Ishikawa (cell line): Measurements from ENCODE around the gene VAPB.

Experiments used
- CEBPB ChIP-seq: IDR thresholded peaks from 2 replicates; pipeline ENCODE4 v1.6.1; 2012
- CREB1 ChIP-seq: IDR thresholded peaks from 2 replicates; pipeline ENCODE4 v1.6.1; 2012; ENCODE audit warnings: low read depth
- EP300 ChIP-seq: IDR thresholded peaks from 2 replicates; pipeline ENCODE4 v1.6.1; 2012; ENCODE audit warnings: borderline replicate concordance
- FOXM1 ChIP-seq: IDR thresholded peaks from 2 replicates; pipeline ENCODE4 v1.6.1; 2012; ENCODE audit warnings: low read depth, borderline replicate concordance
- RAD21 ChIP-seq: IDR thresholded peaks from 2 replicates; pipeline ENCODE4 v1.6.1; 2012; ENCODE audit warnings: low read depth
- TAF1 ChIP-seq: IDR thresholded peaks from 2 replicates; pipeline ENCODE4 v1.6.1; 2012; ENCODE audit warnings: low read depth, mild to moderate bottlenecking
- TCF12 ChIP-seq: IDR thresholded peaks from 2 replicates; pipeline ENCODE4 v1.6.1; 2012; ENCODE audit warnings: low read depth
- TEAD4 ChIP-seq: IDR thresholded peaks from 2 replicates; pipeline ENCODE4 v1.6.1; 2012
- YY1 ChIP-seq: IDR thresholded peaks from 2 replicates; pipeline ENCODE4 v1.6.1; 2012; ENCODE audit warnings: low read depth
- ZBTB7A ChIP-seq: IDR thresholded peaks from 2 replicates; pipeline ENCODE4 v1.6.1; 2012; ENCODE audit warnings: low read depth
- TF ChIP-seq, protein P1 (sequence below): IDR thresholded peaks from 2 replicates; pipeline ENCODE4 v1.6.1; 2012; ENCODE audit warnings: low read depth, mild to moderate bottlenecking
- TF ChIP-seq, protein P2 (sequence below): IDR thresholded peaks from 2 replicates; pipeline ENCODE4 v1.6.1; 2012
- TF ChIP-seq, protein P3 (sequence below): IDR thresholded peaks from 2 replicates; pipeline ENCODE4 v1.6.1; 2012

DNA sequence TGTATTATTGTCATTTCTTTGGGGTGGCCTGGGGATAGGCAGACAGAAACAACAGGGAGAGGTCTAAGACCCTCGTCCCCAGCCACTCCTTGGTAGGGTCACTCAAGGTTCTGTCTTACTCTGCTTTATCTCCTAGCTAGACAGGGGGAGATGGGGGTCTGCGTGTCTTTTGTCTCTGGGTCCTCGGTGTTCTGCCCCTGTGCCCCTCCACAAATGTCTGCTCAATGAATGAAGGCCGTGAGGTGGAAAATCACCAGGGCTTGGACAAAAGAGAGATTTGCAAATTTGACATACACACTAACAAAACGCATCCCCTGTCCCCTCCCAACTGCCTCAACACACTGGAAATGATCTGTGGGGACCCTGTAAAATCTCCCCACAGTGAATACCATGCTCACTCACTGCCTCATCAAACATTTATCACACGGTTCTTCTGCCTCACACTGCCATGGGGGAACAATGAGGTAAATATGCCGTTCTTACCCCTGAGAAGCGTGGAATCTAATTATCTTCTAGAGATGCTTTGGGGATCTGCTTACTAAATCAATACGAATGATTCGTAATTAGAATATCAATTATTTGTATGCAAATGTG is 13.2 kb upstream of the VAPB start:
- no peak for TF ChIP-seq RAD21
- no peak for TF ChIP-seq EP300
- TF ChIP-seq, protein P1, sequence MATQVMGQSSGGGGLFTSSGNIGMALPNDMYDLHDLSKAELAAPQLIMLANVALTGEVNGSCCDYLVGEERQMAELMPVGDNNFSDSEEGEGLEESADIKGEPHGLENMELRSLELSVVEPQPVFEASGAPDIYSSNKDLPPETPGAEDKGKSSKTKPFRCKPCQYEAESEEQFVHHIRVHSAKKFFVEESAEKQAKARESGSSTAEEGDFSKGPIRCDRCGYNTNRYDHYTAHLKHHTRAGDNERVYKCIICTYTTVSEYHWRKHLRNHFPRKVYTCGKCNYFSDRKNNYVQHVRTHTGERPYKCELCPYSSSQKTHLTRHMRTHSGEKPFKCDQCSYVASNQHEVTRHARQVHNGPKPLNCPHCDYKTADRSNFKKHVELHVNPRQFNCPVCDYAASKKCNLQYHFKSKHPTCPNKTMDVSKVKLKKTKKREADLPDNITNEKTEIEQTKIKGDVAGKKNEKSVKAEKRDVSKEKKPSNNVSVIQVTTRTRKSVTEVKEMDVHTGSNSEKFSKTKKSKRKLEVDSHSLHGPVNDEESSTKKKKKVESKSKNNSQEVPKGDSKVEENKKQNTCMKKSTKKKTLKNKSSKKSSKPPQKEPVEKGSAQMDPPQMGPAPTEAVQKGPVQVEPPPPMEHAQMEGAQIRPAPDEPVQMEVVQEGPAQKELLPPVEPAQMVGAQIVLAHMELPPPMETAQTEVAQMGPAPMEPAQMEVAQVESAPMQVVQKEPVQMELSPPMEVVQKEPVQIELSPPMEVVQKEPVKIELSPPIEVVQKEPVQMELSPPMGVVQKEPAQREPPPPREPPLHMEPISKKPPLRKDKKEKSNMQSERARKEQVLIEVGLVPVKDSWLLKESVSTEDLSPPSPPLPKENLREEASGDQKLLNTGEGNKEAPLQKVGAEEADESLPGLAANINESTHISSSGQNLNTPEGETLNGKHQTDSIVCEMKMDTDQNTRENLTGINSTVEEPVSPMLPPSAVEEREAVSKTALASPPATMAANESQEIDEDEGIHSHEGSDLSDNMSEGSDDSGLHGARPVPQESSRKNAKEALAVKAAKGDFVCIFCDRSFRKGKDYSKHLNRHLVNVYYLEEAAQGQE: no peak
- no peak for TF ChIP-seq TAF1
- no peak for TF ChIP-seq YY1
- TF ChIP-seq CREB1: no peak
- no peak for TF ChIP-seq FOXM1
- TF ChIP-seq, protein P2, sequence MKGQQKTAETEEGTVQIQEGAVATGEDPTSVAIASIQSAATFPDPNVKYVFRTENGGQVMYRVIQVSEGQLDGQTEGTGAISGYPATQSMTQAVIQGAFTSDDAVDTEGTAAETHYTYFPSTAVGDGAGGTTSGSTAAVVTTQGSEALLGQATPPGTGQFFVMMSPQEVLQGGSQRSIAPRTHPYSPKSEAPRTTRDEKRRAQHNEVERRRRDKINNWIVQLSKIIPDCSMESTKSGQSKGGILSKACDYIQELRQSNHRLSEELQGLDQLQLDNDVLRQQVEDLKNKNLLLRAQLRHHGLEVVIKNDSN: no peak
- no peak for TF ChIP-seq TEAD4
- no peak for TF ChIP-seq CEBPB
- TF ChIP-seq, protein P3, sequence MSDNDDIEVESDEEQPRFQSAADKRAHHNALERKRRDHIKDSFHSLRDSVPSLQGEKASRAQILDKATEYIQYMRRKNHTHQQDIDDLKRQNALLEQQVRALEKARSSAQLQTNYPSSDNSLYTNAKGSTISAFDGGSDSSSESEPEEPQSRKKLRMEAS: no peak
- TF ChIP-seq ZBTB7A: no peak
- TF ChIP-seq TCF12: no peak
